ENCODE measurements around the gene DMAC2. TPM values are rescaled to one million over a fixed set of nuclear protein-coding genes. Genes with fewer than 3 reads are reported as not detected.

DMAC2 gene
- total and polyA plus RNA-seq, 2 of the 13 experiments (the other 11 are each of a cell fraction or from before 2014, with no cell fraction given), result 39.0 to 66.0 TPM

DNA sequence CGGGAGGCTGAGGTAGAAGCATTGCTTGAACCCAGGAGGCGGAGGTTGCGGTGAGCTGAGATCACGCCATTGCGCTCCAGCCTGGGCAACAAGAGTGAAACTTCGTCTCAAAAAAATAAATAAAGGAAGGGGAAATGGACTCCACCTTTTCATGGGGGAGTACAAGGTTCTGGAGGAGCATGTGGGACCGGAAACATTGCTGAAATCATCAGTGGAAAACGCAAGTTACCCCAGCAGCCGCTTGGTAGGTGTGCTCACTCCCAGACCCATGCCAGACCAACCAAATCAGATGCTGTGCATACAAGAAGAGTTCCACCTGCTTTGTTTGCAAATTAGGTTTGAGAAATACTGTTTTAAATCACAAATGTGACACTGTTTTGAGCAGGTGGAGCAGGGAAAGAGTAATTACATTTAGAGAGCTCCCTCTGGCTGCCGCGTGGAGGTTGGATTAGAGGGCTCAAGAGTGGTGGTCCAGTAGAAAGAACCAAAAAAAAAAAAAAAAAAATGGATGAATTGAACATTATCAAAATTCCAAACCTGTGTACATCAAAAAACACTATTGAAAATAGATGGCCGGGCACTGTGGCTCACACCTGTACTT, 8.1 kb upstream of the DMAC2 start:
- Histone ChIP-seq H3K9ac (ENCODE audit: insufficient read depth, low read depth, low read length) (no peak overlapping the region), H3K27ac (ENCODE audit: extremely low read length, insufficient read depth, low read length) (no peak overlapping the region), H3K4me1 (ENCODE audit: insufficient read depth, low read length) (peaks cover 13% of the 10 kb centered on the region), H2AFZ (ENCODE audit: low read length) (no peak overlapping the region), H3K4me3 (replicated peaks in 1 of 3; ENCODE audit: insufficient read depth in 1 of 3, low read depth in 2 of 3, low read length in 3 of 3) (no peak overlapping the region), H3K4me2 (ENCODE audit: low read depth, low read length) (no peak overlapping the region), H3K36me3 (replicated peaks in 1 of 2; ENCODE audit: control insufficient read depth in 1 of 2, insufficient read depth in 2 of 2, low read length in 2 of 2) (no peaks in the 10 kb centered on the region), H3K79me2 (ENCODE audit: insufficient read depth, low read length) (no peaks in the 10 kb centered on the region), H3K9me3 (ENCODE audit: low read length) (no peaks in the 10 kb centered on the region), H4K20me1 (ENCODE audit: insufficient read depth, low read length) (no peaks in the 10 kb centered on the region), H3K27me3 (ENCODE audit: control insufficient read depth in 1 of 2, insufficient read depth in 2 of 2, low read length in 2 of 2) (peaks cover 0 to 4% of the 10 kb centered on the region in 2 experiments; a peak in 1 of 5 replicates)
- WGBS (ENCODE audit: low lambda C conversion rate), result 71% methylated on average over 12 of the region's 12 CpGs
- no peak for TF ChIP-seq HIVEP1 (CRISPR knock-in tag; IDR thresholded peaks at IDR 0.05)
- TF ChIP-seq, protein P1, sequence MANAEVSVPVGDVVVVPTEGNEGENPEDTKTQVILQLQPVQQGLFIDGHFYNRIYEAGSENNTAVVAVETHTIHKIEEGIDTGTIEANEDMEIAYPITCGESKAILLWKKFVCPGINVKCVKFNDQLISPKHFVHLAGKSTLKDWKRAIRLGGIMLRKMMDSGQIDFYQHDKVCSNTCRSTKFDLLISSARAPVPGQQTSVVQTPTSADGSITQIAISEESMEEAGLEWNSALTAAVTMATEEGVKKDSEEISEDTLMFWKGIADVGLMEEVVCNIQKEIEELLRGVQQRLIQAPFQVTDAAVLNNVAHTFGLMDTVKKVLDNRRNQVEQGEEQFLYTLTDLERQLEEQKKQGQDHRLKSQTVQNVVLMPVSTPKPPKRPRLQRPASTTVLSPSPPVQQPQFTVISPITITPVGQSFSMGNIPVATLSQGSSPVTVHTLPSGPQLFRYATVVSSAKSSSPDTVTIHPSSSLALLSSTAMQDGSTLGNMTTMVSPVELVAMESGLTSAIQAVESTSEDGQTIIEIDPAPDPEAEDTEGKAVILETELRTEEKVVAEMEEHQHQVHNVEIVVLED (CRISPR knock-in tag; IDR thresholded peaks at IDR 0.05; ENCODE audit: borderline replicate concordance), result no peak
- TF ChIP-seq, protein P2, sequence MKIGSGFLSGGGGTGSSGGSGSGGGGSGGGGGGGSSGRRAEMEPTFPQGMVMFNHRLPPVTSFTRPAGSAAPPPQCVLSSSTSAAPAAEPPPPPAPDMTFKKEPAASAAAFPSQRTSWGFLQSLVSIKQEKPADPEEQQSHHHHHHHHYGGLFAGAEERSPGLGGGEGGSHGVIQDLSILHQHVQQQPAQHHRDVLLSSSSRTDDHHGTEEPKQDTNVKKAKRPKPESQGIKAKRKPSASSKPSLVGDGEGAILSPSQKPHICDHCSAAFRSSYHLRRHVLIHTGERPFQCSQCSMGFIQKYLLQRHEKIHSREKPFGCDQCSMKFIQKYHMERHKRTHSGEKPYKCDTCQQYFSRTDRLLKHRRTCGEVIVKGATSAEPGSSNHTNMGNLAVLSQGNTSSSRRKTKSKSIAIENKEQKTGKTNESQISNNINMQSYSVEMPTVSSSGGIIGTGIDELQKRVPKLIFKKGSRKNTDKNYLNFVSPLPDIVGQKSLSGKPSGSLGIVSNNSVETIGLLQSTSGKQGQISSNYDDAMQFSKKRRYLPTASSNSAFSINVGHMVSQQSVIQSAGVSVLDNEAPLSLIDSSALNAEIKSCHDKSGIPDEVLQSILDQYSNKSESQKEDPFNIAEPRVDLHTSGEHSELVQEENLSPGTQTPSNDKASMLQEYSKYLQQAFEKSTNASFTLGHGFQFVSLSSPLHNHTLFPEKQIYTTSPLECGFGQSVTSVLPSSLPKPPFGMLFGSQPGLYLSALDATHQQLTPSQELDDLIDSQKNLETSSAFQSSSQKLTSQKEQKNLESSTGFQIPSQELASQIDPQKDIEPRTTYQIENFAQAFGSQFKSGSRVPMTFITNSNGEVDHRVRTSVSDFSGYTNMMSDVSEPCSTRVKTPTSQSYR (CRISPR knock-in tag; IDR thresholded peaks at IDR 0.05; ENCODE audit: borderline replicate concordance), result no peak
- TF ChIP-seq, protein P3, sequence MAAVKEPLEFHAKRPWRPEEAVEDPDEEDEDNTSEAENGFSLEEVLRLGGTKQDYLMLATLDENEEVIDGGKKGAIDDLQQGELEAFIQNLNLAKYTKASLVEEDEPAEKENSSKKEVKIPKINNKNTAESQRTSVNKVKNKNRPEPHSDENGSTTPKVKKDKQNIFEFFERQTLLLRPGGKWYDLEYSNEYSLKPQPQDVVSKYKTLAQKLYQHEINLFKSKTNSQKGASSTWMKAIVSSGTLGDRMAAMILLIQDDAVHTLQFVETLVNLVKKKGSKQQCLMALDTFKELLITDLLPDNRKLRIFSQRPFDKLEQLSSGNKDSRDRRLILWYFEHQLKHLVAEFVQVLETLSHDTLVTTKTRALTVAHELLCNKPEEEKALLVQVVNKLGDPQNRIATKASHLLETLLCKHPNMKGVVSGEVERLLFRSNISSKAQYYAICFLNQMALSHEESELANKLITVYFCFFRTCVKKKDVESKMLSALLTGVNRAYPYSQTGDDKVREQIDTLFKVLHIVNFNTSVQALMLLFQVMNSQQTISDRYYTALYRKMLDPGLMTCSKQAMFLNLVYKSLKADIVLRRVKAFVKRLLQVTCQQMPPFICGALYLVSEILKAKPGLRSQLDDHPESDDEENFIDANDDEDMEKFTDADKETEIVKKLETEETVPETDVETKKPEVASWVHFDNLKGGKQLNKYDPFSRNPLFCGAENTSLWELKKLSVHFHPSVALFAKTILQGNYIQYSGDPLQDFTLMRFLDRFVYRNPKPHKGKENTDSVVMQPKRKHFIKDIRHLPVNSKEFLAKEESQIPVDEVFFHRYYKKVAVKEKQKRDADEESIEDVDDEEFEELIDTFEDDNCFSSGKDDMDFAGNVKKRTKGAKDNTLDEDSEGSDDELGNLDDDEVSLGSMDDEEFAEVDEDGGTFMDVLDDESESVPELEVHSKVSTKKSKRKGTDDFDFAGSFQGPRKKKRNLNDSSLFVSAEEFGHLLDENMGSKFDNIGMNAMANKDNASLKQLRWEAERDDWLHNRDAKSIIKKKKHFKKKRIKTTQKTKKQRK (IDR thresholded peaks at IDR 0.05; ENCODE audit: low read length), result no peak
- TF ChIP-seq ZNF33A (CRISPR knock-in tag; IDR thresholded peaks at IDR 0.05; ENCODE audit: borderline replicate concordance), result no peak
- TF ChIP-seq, protein P4, sequence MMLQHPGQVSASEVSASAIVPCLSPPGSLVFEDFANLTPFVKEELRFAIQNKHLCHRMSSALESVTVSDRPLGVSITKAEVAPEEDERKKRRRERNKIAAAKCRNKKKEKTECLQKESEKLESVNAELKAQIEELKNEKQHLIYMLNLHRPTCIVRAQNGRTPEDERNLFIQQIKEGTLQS (CRISPR knock-in tag; IDR thresholded peaks at IDR 0.05), result no peak
- no peak for TF ChIP-seq MED13 (CRISPR knock-in tag; IDR thresholded peaks at IDR 0.05)
- no peak for TF ChIP-seq ZNF530 (CRISPR knock-in tag; IDR thresholded peaks at IDR 0.05; ENCODE audit: low read depth)
- TF ChIP-seq, protein P5, sequence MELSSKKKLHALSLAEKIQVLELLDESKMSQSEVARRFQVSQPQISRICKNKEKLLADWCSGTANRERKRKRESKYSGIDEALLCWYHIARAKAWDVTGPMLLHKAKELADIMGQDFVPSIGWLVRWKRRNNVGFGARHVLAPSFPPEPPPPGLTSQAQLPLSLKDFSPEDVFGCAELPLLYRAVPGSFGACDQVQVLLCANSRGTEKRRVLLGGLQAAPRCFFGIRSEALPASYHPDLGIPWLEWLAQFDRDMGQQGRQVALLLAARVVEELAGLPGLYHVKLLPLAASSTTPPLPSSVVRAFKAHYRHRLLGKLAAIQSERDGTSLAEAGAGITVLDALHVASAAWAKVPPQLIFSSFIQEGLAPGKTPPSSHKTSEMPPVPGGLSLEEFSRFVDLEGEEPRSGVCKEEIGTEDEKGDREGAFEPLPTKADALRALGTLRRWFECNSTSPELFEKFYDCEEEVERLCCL (CRISPR knock-in tag; IDR thresholded peaks at IDR 0.05; ENCODE audit: borderline replicate concordance), result no peak
- TF ChIP-seq PHF5A (CRISPR knock-in tag; IDR thresholded peaks at IDR 0.05; ENCODE audit: low read depth, unreplicated experiment), result no peak
- TF ChIP-seq, protein P6, sequence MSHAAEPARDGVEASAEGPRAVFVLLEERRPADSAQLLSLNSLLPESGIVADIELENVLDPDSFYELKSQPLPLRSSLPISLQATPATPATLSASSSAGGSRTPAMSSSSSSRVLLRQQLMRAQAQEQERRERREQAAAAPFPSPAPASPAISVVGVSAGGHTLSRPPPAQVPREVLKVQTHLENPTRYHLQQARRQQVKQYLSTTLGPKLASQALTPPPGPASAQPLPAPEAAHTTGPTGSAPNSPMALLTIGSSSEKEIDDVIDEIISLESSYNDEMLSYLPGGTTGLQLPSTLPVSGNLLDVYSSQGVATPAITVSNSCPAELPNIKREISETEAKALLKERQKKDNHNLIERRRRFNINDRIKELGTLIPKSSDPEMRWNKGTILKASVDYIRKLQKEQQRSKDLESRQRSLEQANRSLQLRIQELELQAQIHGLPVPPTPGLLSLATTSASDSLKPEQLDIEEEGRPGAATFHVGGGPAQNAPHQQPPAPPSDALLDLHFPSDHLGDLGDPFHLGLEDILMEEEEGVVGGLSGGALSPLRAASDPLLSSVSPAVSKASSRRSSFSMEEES (CRISPR knock-in tag; IDR thresholded peaks at IDR 0.05), result no peak
- no TSS peak for BruUV-seq (replicated peaks)
- no peak for FAIRE-seq
- intact Hi-C loops (cut with micrococcal nuclease; ENCODE audit: unreplicated experiment) (no loop called here), in situ Hi-C loops (cut with HindIII; ENCODE audit: extremely low pct_ligation_motif_present, low pct_unique_long_range_greater_than_20kb) (no loop called here)
- CTCF ChIA-PET (ENCODE audit: low intra/inter-chr PET ratio, low total read pairs), result interaction anchor here (2.4 to 2.9 kb wide), 2 partner anchors 115 to 123 kb away, joined by 22 to 37 read pairs; no protein-coding TSS in a partner anchor
- no peak for DNase-seq (ENCODE audit: low spot score)
- POLR2A ChIA-PET, result interaction anchor here (2.1 kb wide), 1 partner anchor 8 kb away, joined by 10 read pairs; the partner anchor contains the start of gene DMAC2
- no peak for ATAC-seq

Data from HepG2 (cell line).